HepG2 (cell line): ENCODE measurements around the gene SP140L. TPM values are rescaled to one million over a fixed set of nuclear protein-coding genes. Genes with fewer than 3 reads are reported as not detected.

Experiments
- ATAC-seq: fragments of 200-7000 bp; cut with Tn5 transposase; 3 replicates; pipeline ENCODE4 v1.9.1; 2020; ENCODE audit warnings: mild to moderate bottlenecking, moderate library complexity
- BruUV-seq: library from RNA; stranded (reverse); fragments of 400-500 nt; replicated peaks from 2 replicates; lab custom pipeline; 2021; lab: Mats Ljungman, UMichigan
- CTCF ChIA-PET: fragments of 300-600 bp; formaldehyde crosslinking; extraction: SDS; loops from one replicate; lab custom pipeline; 2021; ENCODE audit warnings: low total read pairs, inconsistent platforms, low intra/inter-chr PET ratio; lab: Yijun Ruan, JAX
- POLR2A ChIA-PET: fragments of 350-600 bp; sonication (Branson Sonifier 250); formaldehyde crosslinking; loops from one replicate; lab custom pipeline; 2020; ENCODE audit warnings: antibody characterized with exemption, inconsistent platforms; lab: Yijun Ruan, JAX
- DNase-seq: peaks from one replicate; pipeline ENCODE4 v3.0.0-alpha.2; 2015; ENCODE audit warnings: low spot score
- FAIRE-seq: peaks from 3 replicates; lab custom pipeline; 2011; peaks lifted over from hg19 to GRCh38; lab: Jason Lieb, UNC
- H2AFZ ChIP-seq: one replicate; pipeline ENCODE4 v1.6.1; 2011; ENCODE audit warnings: low read length, inconsistent platforms
- H3K27ac ChIP-seq: fragments of 300-600 bp; 3 replicates; pipeline ENCODE4 v1.8.0; 2011; ENCODE audit warnings: mixed run types, mild to moderate bottlenecking, mixed read lengths, low read length, inconsistent platforms; ENCODE audit not compliant: insufficient read depth; ENCODE audit errors: extremely low read length
- H3K27me3 ChIP-seq, 2 experiments: fragments of 200-600 bp in 1 of 2; 2 replicates in 1 of 2; 3 replicates in 1 of 2; pipeline versions ENCODE4 v1.6.0 to v1.8.0; 2011; ENCODE audit warnings: low read length in 2 of 2, mild to moderate bottlenecking in 2 of 2, moderate library complexity in 2 of 2, inconsistent platforms in 1 of 2; ENCODE audit not compliant: insufficient read depth in 2 of 2, control insufficient read depth in 1 of 2
- H3K36me3 ChIP-seq, 2 experiments: fragments of 200-600 bp in 1 of 2; replicated peaks in 1 of 2; 2 replicates in 1 of 2; 3 replicates in 1 of 2; pipeline versions ENCODE4 v1.5.1 to v1.8.0; 2011; ENCODE audit warnings: low read length in 2 of 2, inconsistent platforms in 1 of 2; ENCODE audit not compliant: insufficient read depth in 2 of 2, control insufficient read depth in 1 of 2
- H3K4me1 ChIP-seq: 2 replicates; pipeline ENCODE4 v1.5.1; 2012; ENCODE audit warnings: low read length, inconsistent platforms; ENCODE audit not compliant: insufficient read depth
- H3K4me2 ChIP-seq: 2 replicates; pipeline ENCODE4 v1.6.0; 2011; ENCODE audit warnings: low read depth, low read length, inconsistent platforms
- H3K4me3 ChIP-seq, 3 experiments: fragments of 200-600 bp in 1 of 3; sonication (generic), shearing (Covaris generic) in 1 of 3; replicated peaks in 1 of 3; 2 replicates each; pipeline ENCODE4 v1.5.1; 2011 to 2016; ENCODE audit warnings: low read length in 3 of 3, inconsistent platforms in 2 of 3, low read depth in 2 of 3, mild to moderate bottlenecking in 2 of 3, control low read depth in 1 of 3, mixed read lengths in 1 of 3; ENCODE audit not compliant: insufficient read depth in 1 of 3
- H3K79me2 ChIP-seq: one replicate; pipeline ENCODE4 v1.6.1; 2011; ENCODE audit warnings: low read length, inconsistent platforms; ENCODE audit not compliant: insufficient read depth
- H3K9ac ChIP-seq: 2 replicates; pipeline ENCODE4 v1.6.0; 2011; ENCODE audit warnings: mild to moderate bottlenecking, low read depth, low read length, inconsistent platforms; ENCODE audit not compliant: insufficient read depth
- H3K9me3 ChIP-seq: 2 replicates; pipeline ENCODE4 v1.5.1; 2012; ENCODE audit warnings: mild to moderate bottlenecking, low read length
- H4K20me1 ChIP-seq: 2 replicates; pipeline ENCODE4 v1.6.0; 2011; ENCODE audit warnings: inconsistent platforms, mild to moderate bottlenecking, low read length, moderate library complexity; ENCODE audit not compliant: insufficient read depth
- AGO1 ChIP-seq: fragments of 200-400 bp; formaldehyde crosslinking; IDR thresholded peaks from 2 replicates; pipeline ENCODE4 v1.6.1; 2017; ENCODE audit warnings: mild to moderate bottlenecking, low read depth, low read length, moderate library complexity; ENCODE audit not compliant: poor library complexity, severe bottlenecking
- CCAR2 ChIP-seq: fragments of 200-400 bp; formaldehyde crosslinking; optimal IDR thresholded peaks from 2 replicates; pipeline ENCODE3; 2018; ENCODE audit warnings: low read depth, mild to moderate bottlenecking, low read length, moderate library complexity
- CTCF ChIP-seq: sonication (generic); formaldehyde crosslinking; IDR thresholded peaks from 2 replicates; pipeline ENCODE4 v1.5.0; 2020; ENCODE audit warnings: mild to moderate bottlenecking, missing genetic modification reagents, moderate library complexity
- KMT2B ChIP-seq: IDR thresholded peaks from 2 replicates; pipeline ENCODE4 v1.6.1; 2016; ENCODE audit warnings: missing genetic modification reagents, missing compliant biosample characterization
- WGBS: methylation state at CpG from one replicate; pipeline ENCODE4 v1.1.6; 2017; ENCODE audit warnings: low lambda C conversion rate; 5-methylcytosine and 5-hydroxymethylcytosine counted together
- in situ Hi-C: cut with HindIII; loops from 2 replicates; pipeline ENCODE4 v1.10.0; 2017; ENCODE audit warnings: low pct_unique_long_range_greater_than_20kb; ENCODE audit not compliant: extremely low pct_ligation_motif_present
- intact Hi-C: fragments of 100-400 bp; cut with micrococcal nuclease; formaldehyde crosslinking; loops from one replicate; pipeline ENCODE4 v1.10.0; 2022; ENCODE audit not compliant: unreplicated experiment
- polyA plus RNA-seq, 8 experiments: library from polyadenylated mRNA; depleted of rRNA in 3 of 8; stranded (reverse) in 7 of 8; unstranded in 1 of 8; fragments of >200 nt; fragmentation: Illumina TruSeq in 4 of 8; extraction: Trizol in 4 of 8; gene quantifications; 2 replicates each; pipeline versions ENCODE4 v1.2.1 to v1.2.3, GENCODE V29; 2011 to 2016; ENCODE audit warnings: low read depth in 4 of 8, missing spikeins in 1 of 8, mixed read lengths in 1 of 8; ENCODE audit not compliant: insufficient read depth in 1 of 8
- total RNA-seq, 5 experiments: library from RNA; depleted of rRNA; stranded (reverse); fragments of >200 nt; fragmentation: Illumina TruSeq; extraction: Trizol; gene quantifications; 2 replicates each; pipeline ENCODE4 v1.2.3, GENCODE V29; 2016; ENCODE audit warnings: low read depth in 1 of 5
- TF ChIP-seq, protein P1 (sequence below): sonication (generic); formaldehyde crosslinking; IDR thresholded peaks from 2 replicates; pipeline ENCODE4 v1.4.0; 2020; ENCODE audit warnings: mild to moderate bottlenecking, missing genetic modification reagents, borderline replicate concordance

The SP140L gene
- total and polyA plus RNA-seq, 2 of the 13 experiments (the other 11 are each of a cell fraction or from before 2014, with no cell fraction given) = 10.9 to 17.5 TPM

DNA sequence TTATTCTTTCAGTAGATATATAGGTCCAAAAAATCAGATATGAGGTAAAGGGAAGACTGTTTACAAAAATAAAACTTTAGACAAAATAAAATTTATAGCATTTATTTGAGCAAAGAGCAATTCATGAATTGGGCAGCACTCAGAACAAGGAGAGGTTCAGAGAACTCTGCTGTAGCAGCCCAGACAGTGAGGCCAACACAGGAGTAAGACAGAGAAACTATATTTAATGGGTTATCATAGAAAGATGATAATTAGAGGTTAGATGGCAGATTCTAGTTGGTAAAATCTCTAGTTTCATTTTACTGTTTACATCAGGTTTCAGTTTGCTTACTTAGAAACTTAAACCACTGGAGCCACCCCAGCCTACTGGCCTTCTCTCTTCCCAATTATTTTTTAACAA lies 30.1 kb upstream of the SP140L start (continued):
- TF ChIP-seq, protein P1, sequence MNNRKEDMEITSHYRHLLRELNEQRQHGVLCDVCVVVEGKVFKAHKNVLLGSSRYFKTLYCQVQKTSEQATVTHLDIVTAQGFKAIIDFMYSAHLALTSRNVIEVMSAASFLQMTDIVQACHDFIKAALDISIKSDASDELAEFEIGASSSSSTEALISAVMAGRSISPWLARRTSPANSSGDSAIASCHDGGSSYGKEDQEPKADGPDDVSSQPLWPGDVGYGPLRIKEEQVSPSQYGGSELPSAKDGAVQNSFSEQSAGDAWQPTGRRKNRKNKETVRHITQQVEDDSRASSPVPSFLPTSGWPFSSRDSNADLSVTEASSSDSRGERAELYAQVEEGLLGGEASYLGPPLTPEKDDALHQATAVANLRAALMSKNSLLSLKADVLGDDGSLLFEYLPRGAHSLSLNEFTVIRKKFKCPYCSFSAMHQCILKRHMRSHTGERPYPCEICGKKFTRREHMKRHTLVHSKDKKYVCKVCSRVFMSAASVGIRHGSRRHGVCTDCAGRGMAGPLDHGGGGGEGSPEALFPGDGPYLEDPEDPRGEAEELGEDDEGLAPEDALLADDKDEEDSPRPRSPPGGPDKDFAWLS (CRISPR knock-in tag) = no peak

DNA sequence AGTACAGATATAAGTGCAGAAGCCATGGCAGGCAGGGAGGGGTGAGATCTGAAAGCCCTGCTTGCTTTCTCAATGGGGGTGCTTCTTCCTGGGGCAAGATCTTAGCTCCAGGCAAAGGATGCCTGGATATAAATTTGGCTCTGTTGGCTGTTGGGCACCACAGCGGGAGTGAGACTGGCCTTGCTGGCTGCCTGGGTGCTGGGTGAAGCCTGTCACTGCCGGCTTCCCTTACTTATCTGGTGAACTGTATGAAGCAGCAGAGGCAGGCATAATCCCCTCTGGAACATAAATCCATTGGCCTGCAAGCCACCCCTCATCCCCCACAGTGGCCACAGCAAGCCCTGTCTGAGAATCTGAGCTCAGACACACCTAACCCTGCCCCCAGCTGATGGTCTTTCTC lies 27.4 kb upstream of the SP140L start:
- H3K27ac ChIP-seq = no peak overlapping the region
- no peaks in the 10 kb centered on the region; a peak in 1 of 5 replicates for H3K27me3 ChIP-seq
- in situ Hi-C loops = no loop called here
- intact Hi-C loops = no loop called here
- H3K79me2 ChIP-seq = no peaks in the 10 kb centered on the region
- H2AFZ ChIP-seq = no peak overlapping the region
- no peak for TF ChIP-seq AGO1
- TF ChIP-seq KMT2B (CRISPR knock-in tag) = no peak
- TF ChIP-seq CCAR2 = no peak
- TF ChIP-seq CTCF = no peak
- no peaks in the 10 kb centered on the region for H3K36me3 ChIP-seq
- POLR2A ChIA-PET = no interaction called here
- no peaks in the 10 kb centered on the region for H3K9me3 ChIP-seq
- H3K4me2 ChIP-seq = no peak overlapping the region
- ATAC-seq = no peak
- FAIRE-seq = no peak
- H3K9ac ChIP-seq = no peak overlapping the region
- no peak for DNase-seq
- CTCF ChIA-PET = no interaction called here
- 11% methylated on average over 2 of the region's 2 CpGs for WGBS
- no peaks in the 10 kb centered on the region for H3K4me1 ChIP-seq
- H4K20me1 ChIP-seq = no peaks in the 10 kb centered on the region
- BruUV-seq = no TSS peak
- no peak overlapping the region for H3K4me3 ChIP-seq
